SK-N-SH (cell line): ENCODE results near the gene ACTL8. TPM values are rescaled to one million over a fixed set of nuclear protein-coding genes. Genes with fewer than 3 reads are reported as not detected.

Experiments
- CTCF ChIA-PET: fragments of 300-600, 350-600 bp; formaldehyde crosslinking; extraction: SDS; loops from one replicate; lab custom pipeline; 2021; lab: Yijun Ruan, JAX
- POLR2A ChIA-PET: fragments of 350-600 bp; sonication (Branson Sonifier 250); formaldehyde crosslinking; extraction: SDS; loops from one replicate; lab custom pipeline; 2020; ENCODE audit warnings: antibody characterized with exemption, inconsistent platforms; lab: Yijun Ruan, JAX
- DNase-seq: peaks from one replicate; pipeline ENCODE4 v3.0.0; 2012
- H2AFZ ChIP-seq: fragments of 200-600 bp; sonication (generic); 2 replicates; pipeline ENCODE4 v1.8.1; 2016; ENCODE audit warnings: antibody characterized with exemption, mild to moderate bottlenecking, low read depth
- H3F3A ChIP-seq: fragments of 200-600 bp; sonication (generic); replicated peaks from 2 replicates; pipeline ENCODE3; 2016; ENCODE audit warnings: antibody characterized with exemption, mild to moderate bottlenecking; ENCODE audit not compliant: insufficient read depth
- H3K27ac ChIP-seq, 2 experiments: fragments of 200-500 bp in 1 of 2; fragments of 200-600 bp in 1 of 2; sonication (Bioruptor generic) in 1 of 2; sonication (generic), shearing (Covaris generic) in 1 of 2; 2 replicates each; pipeline versions ENCODE4 v1.5.1 to v1.6.1; 2014 to 2016; ENCODE audit warnings: low read depth in 2 of 2, inconsistent platforms in 1 of 2, low read length in 1 of 2, mild to moderate bottlenecking in 1 of 2, mixed read lengths in 1 of 2
- H3K27me3 ChIP-seq: fragments of 200-600 bp; sonication (generic), shearing (Covaris generic); 2 replicates; pipeline ENCODE4 v1.6.1; 2016; ENCODE audit warnings: mixed run types; ENCODE audit not compliant: insufficient read depth
- H3K36me3 ChIP-seq, 2 experiments: fragments of 200-500 bp in 1 of 2; fragments of 200-600 bp in 1 of 2; sonication (Bioruptor generic) in 1 of 2; sonication (generic) in 1 of 2; replicated peaks in 1 of 2; 2 replicates each; pipeline versions ENCODE3 to v1.5.1; 2014 to 2016; ENCODE audit warnings: low read length in 1 of 2, mild to moderate bottlenecking in 1 of 2; ENCODE audit not compliant: insufficient read depth in 2 of 2, control insufficient read depth in 1 of 2
- H3K4me1 ChIP-seq, 2 experiments: fragments of 200-500 bp in 1 of 2; fragments of 200-600 bp in 1 of 2; sonication (Bioruptor generic) in 1 of 2; sonication (generic), shearing (Covaris generic) in 1 of 2; 2 replicates each; pipeline versions ENCODE4 v1.5.1 to v1.6.1; 2014 to 2016; ENCODE audit warnings: low read depth in 1 of 2, low read length in 1 of 2, mixed run types in 1 of 2; ENCODE audit not compliant: insufficient read depth in 2 of 2, control insufficient read depth in 1 of 2
- H3K4me2 ChIP-seq: fragments of 200-600 bp; sonication (generic), shearing (Covaris generic); 2 replicates; pipeline ENCODE4 v1.6.1; 2017; ENCODE audit warnings: mixed run types
- H3K4me3 ChIP-seq, 2 experiments: fragments of 200-500 bp in 1 of 2; fragments of 200-600 bp in 1 of 2; sonication (Bioruptor generic) in 1 of 2; sonication (generic), shearing (Covaris generic) in 1 of 2; 2 replicates each; pipeline versions ENCODE4 v1.5.1 to v1.8.1; 2014 to 2016; ENCODE audit warnings: low read depth in 2 of 2, inconsistent platforms in 1 of 2, low read length in 1 of 2, mild to moderate bottlenecking in 1 of 2, mixed read lengths in 1 of 2, moderate library complexity in 1 of 2
- H3K79me2 ChIP-seq: fragments of 200-600 bp; sonication (generic); 2 replicates; pipeline ENCODE4 v1.8.1; 2017; ENCODE audit warnings: mild to moderate bottlenecking; ENCODE audit not compliant: insufficient read depth
- H3K9ac ChIP-seq: fragments of 200-600 bp; sonication (generic); 2 replicates; pipeline ENCODE4 v1.6.1; 2017; ENCODE audit warnings: mixed run types
- H3K9me2 ChIP-seq: fragments of 200-600 bp; sonication (generic); 2 replicates; pipeline ENCODE4 v1.6.1; 2017; ENCODE audit warnings: mixed run types
- H3K9me3 ChIP-seq: fragments of 200-600 bp; sonication (generic); 2 replicates; pipeline ENCODE4 v1.6.1; 2017; ENCODE audit warnings: mixed run types, mild to moderate bottlenecking, moderate library complexity
- H4K20me1 ChIP-seq: fragments of 200-600 bp; sonication (generic); 2 replicates; pipeline ENCODE4 v1.6.1; 2017; ENCODE audit warnings: mild to moderate bottlenecking, mixed run types; ENCODE audit not compliant: insufficient read depth
- CTCF ChIP-seq: fragments of 200-600 bp; sonication (generic); IDR thresholded peaks from 2 replicates; pipeline ENCODE4 v1.6.1; 2017; ENCODE audit warnings: antibody characterized with exemption, mild to moderate bottlenecking, moderate library complexity
- ELF1 ChIP-seq: IDR thresholded peaks from 2 replicates; pipeline ENCODE4 v1.4.0; 2012
- EZH2phosphoT487 ChIP-seq: fragments of 200-600 bp; sonication (generic); IDR thresholded peaks from 2 replicates; pipeline ENCODE4 v1.6.1; 2017; ENCODE audit warnings: low read depth, mixed run types, mild to moderate bottlenecking, antibody characterized with exemption, moderate library complexity, borderline replicate concordance
- FOXJ3 ChIP-seq: sonication (generic); formaldehyde crosslinking; IDR thresholded peaks from 2 replicates; pipeline ENCODE4 v1.5.1; 2020; ENCODE audit warnings: mild to moderate bottlenecking, missing genetic modification reagents
- GABPA ChIP-seq: IDR thresholded peaks from 2 replicates; pipeline ENCODE4 v1.4.0; 2012; ENCODE audit warnings: low read depth, mild to moderate bottlenecking
- GATA2 ChIP-seq: sonication (generic); formaldehyde crosslinking; IDR thresholded peaks from 2 replicates; pipeline ENCODE4 v1.5.0; 2020; ENCODE audit warnings: mild to moderate bottlenecking, missing genetic modification reagents
- MAX ChIP-seq: IDR thresholded peaks from 2 replicates; pipeline ENCODE4 v1.4.0; 2012; ENCODE audit warnings: low read depth
- MXI1 ChIP-seq: IDR thresholded peaks from 2 replicates; pipeline ENCODE4 v1.6.1; 2012; ENCODE audit warnings: mild to moderate bottlenecking, low read depth, low read length, improper control_type of control experiment
- PBX3 ChIP-seq: IDR thresholded peaks from 2 replicates; pipeline ENCODE4; 2012
- POLR2AphosphoS5 ChIP-seq: IDR thresholded peaks from 2 replicates; pipeline ENCODE4 v1.6.1; 2012; ENCODE audit warnings: low read depth, low read length
- RCOR1 ChIP-seq: fragments of 150-350 bp; IDR thresholded peaks from 2 replicates; pipeline ENCODE4 v1.6.1; 2017; ENCODE audit warnings: antibody characterized with exemption, low read length
- RXRA ChIP-seq: IDR thresholded peaks from 2 replicates; pipeline ENCODE4 v1.4.0; 2012; ENCODE audit warnings: low read depth, mild to moderate bottlenecking, borderline replicate concordance
- SIN3A ChIP-seq: IDR thresholded peaks from 2 replicates; pipeline ENCODE4 v1.6.1; 2012; ENCODE audit warnings: low read depth, mild to moderate bottlenecking, low read length, moderate library complexity, borderline replicate concordance
- SMC3 ChIP-seq: IDR thresholded peaks from 2 replicates; pipeline ENCODE4 v1.6.1; 2012; ENCODE audit warnings: low read depth, low read length, improper control_type of control experiment
- TAF1 ChIP-seq: IDR thresholded peaks from 2 replicates; pipeline ENCODE4 v1.6.1; 2012; ENCODE audit warnings: low read depth, mild to moderate bottlenecking, low read length, moderate library complexity, borderline replicate concordance
- TCF12 ChIP-seq: IDR thresholded peaks from 2 replicates; pipeline ENCODE4 v1.4.0; 2012
- TEAD4 ChIP-seq: IDR thresholded peaks from 2 replicates; pipeline ENCODE4 v1.4.0; 2012; ENCODE audit warnings: mild to moderate bottlenecking, borderline replicate concordance; ENCODE audit not compliant: insufficient read depth
- USF1 ChIP-seq: IDR thresholded peaks from 2 replicates; pipeline ENCODE4 v1.4.0; 2012; ENCODE audit warnings: low read depth, borderline replicate concordance
- USF2 ChIP-seq: fragments of 150-350 bp; IDR thresholded peaks from 2 replicates; pipeline ENCODE4 v1.6.1; 2017; ENCODE audit warnings: antibody characterized with exemption, low read length, low read depth, borderline replicate concordance
- WGBS: methylation state at CpG from one replicate; pipeline ENCODE4 v1.1.6; 2017; ENCODE audit warnings: low lambda C conversion rate; 5-methylcytosine and 5-hydroxymethylcytosine counted together
- polyA plus RNA-seq, 3 experiments: library from polyadenylated mRNA; depleted of rRNA; stranded (reverse); fragments of >200 nt; gene quantifications; 2 replicates each; pipeline ENCODE4 v1.2.3, GENCODE V29; 2012

Gene ACTL8
- polyA plus RNA-seq (2012; rRNA removed), result 0.05 TPM in 1 of 2 replicates, not detected in the other
- 0.06 and 0.12 TPM in 2 replicates for polyA plus RNA-seq (2012; cell fraction: cytosol; rRNA removed)
- polyA plus RNA-seq (2012; cell fraction: nucleus; rRNA removed), result 0.04 and 0.08 TPM in 2 replicates

- CTCF ChIA-PET, result interaction anchor here (1.1 kb wide), 1 partner anchor 10 kb away, joined by 3 read pairs; no protein-coding TSS in a partner anchor
- TF ChIP-seq CTCF (peak; percentile 30; the same call in 1 of the 2 replicates), MAX (no peak)
- TF ChIP-seq, all 33 proteins: peak for 1
- Histone ChIP-seq H3K9ac (no peak within 1 kb of the TSS), H3K27ac (no peak within 1 kb of the TSS), H3K27me3 (no peaks in the 10 kb centered on the region), H3K4me2 (no peak within 1 kb of the TSS), H2AFZ (no peak within 1 kb of the TSS), H3K4me1 (peaks cover 0 to 13% of the 10 kb centered on the region in 2 experiments; a peak in 1 of 4 replicates), H3K9me2 (no peaks in the 10 kb centered on the region), H3F3A (no peaks in the 10 kb centered on the region), H4K20me1 (no peaks in the 10 kb centered on the region), H3K36me3 (no peaks in the 10 kb centered on the region), H3K79me2 (no peaks in the 10 kb centered on the region), H3K9me3 (no peaks in the 10 kb centered on the region), H3K4me3 (no peak within 1 kb of the TSS)
- DNase-seq, result no peak
- WGBS, result 17% methylated on average over 3 of the region's 12 CpGs
- POLR2A ChIA-PET, result no interaction called here
These were observed at the start of gene ACTL8 for GRCh38 chr1:17755120-17755519. ACTL8 (plus strand) TSS chr1:17755333; CDS start chr1:17823009, 67,676 bp downstream.

GRCh38 chr1:17706445-17706844 lies 48.7 kb upstream of the ACTL8 start:
- WGBS, result 54% methylated on average over 10 of the region's 10 CpGs
- TF ChIP-seq PBX3 (no peak), ELF1 (no peak), TCF12 (no peak), EZH2phosphoT487 (no peak), USF1 (no peak), TEAD4 (no peak), SIN3A (no peak), GABPA (no peak), RCOR1 (no peak), FOXJ3 (CRISPR knock-in tag) (no peak), TAF1 (no peak), GATA2 (CRISPR knock-in tag) (no peak), MAX (no peak), USF2 (no peak), MXI1 (no peak), SMC3 (no peak), RXRA (no peak), POLR2AphosphoS5 (no peak)
- POLR2A ChIA-PET, result interaction anchor here (1.1 kb wide), 1 partner anchor 11 kb away, joined by 5 read pairs; no protein-coding TSS in a partner anchor

More at GRCh38 chr1:17706445-17706844, 48.7 kb upstream of the ACTL8 start:
- H3K9me2 ChIP-seq, result no peaks in the 10 kb centered on the region
- no peaks in the 10 kb centered on the region for H3K9me3 ChIP-seq
- CTCF ChIA-PET, result interaction anchor here (0.7 to 0.8 kb wide), 2 partner anchors 45 to 53 kb away, joined by 3 to 6 read pairs; no protein-coding TSS in a partner anchor
- H3K27ac ChIP-seq, result no peak overlapping the region
- H3K36me3 ChIP-seq, result no peaks in the 10 kb centered on the region
- no peak overlapping the region for H3K4me3 ChIP-seq
- peaks cover 0 to 12% of the 10 kb centered on the region in 2 experiments; a peak in 1 of 4 replicates for H3K4me1 ChIP-seq
- H3K4me2 ChIP-seq, result no peak overlapping the region
- H2AFZ ChIP-seq, result no peak overlapping the region
- no peaks in the 10 kb centered on the region for H3K79me2 ChIP-seq
- H3K9ac ChIP-seq, result no peak overlapping the region
- no peaks in the 10 kb centered on the region for H3K27me3 ChIP-seq
- no peaks in the 10 kb centered on the region for H4K20me1 ChIP-seq
- DNase-seq, result no peak
- H3F3A ChIP-seq, result no peaks in the 10 kb centered on the region
